MM.1S (cell line): Measurements from ENCODE around the gene RFTN1.

Source experiments
- DNase-seq: peaks from one replicate; pipeline ENCODE4 v3.0.0-alpha.2; 2015
- H2AFZ ChIP-seq: fragments of 300-600 bp; sonication (generic); 2 replicates; pipeline ENCODE4 v1.6.0; 2016; ENCODE audit warnings: antibody characterized with exemption, low read length
- H3F3A ChIP-seq: fragments of 300-600 bp; sonication (generic); 2 replicates; pipeline ENCODE4 v1.6.1; 2016; ENCODE audit warnings: mild to moderate bottlenecking, antibody characterized with exemption, low read length, moderate library complexity, mixed read lengths; ENCODE audit not compliant: insufficient read depth
- H3K27ac ChIP-seq: fragments of 300-600 bp; sonication (generic); 2 replicates; pipeline ENCODE4 v1.5.1; 2016; ENCODE audit warnings: mild to moderate bottlenecking, low read length
- H3K27me3 ChIP-seq: fragments of 300-600 bp; sonication (generic); replicated peaks from 2 replicates; pipeline ENCODE4 v1.6.0; 2016; ENCODE audit warnings: low read length; ENCODE audit not compliant: insufficient read depth
- H3K36me3 ChIP-seq: fragments of 300-600 bp; sonication (generic); replicated peaks from 2 replicates; pipeline ENCODE4 v1.6.1; 2016; ENCODE audit warnings: mild to moderate bottlenecking, low read length, mixed read lengths; ENCODE audit not compliant: insufficient read depth
- H3K4me1 ChIP-seq: fragments of 300-600 bp; sonication (generic); 2 replicates; pipeline ENCODE4 v1.6.1; 2016; ENCODE audit warnings: low read length, mixed read lengths
- H3K4me2 ChIP-seq: fragments of 300-600 bp; sonication (generic); 2 replicates; pipeline ENCODE4 v1.6.0; 2016; ENCODE audit warnings: low read depth, low read length
- H3K4me3 ChIP-seq: fragments of 300-600 bp; sonication (generic); 2 replicates; pipeline ENCODE4 v1.5.1; 2016; ENCODE audit warnings: low read length, mixed read lengths
- H3K79me2 ChIP-seq: fragments of 300-600 bp; sonication (generic); 2 replicates; pipeline ENCODE4 v1.6.1; 2016; ENCODE audit warnings: mixed run types, low read length, mixed read lengths
- H3K9ac ChIP-seq: fragments of 300-600 bp; sonication (generic); 2 replicates; pipeline ENCODE4 v1.6.1; 2016; ENCODE audit warnings: low read length, mixed read lengths
- H3K9me2 ChIP-seq: fragments of 300-600 bp; sonication (generic); replicated peaks from 2 replicates; pipeline ENCODE4 v1.6.1; 2016; ENCODE audit warnings: mild to moderate bottlenecking, low read length, mixed read lengths; ENCODE audit not compliant: insufficient read depth
- H3K9me3 ChIP-seq: fragments of 300-600 bp; sonication (generic); replicated peaks from 2 replicates; pipeline ENCODE4 v1.6.1; 2016; ENCODE audit warnings: mild to moderate bottlenecking, low read length, mixed read lengths; ENCODE audit not compliant: insufficient read depth
- H4K20me1 ChIP-seq: fragments of 300-600 bp; sonication (generic); 2 replicates; pipeline ENCODE4 v1.6.1; 2016; ENCODE audit warnings: mild to moderate bottlenecking, low read length, moderate library complexity, mixed read lengths; ENCODE audit not compliant: insufficient read depth
- CTCF ChIP-seq: fragments of 300-600 bp; sonication (generic); IDR thresholded peaks from 2 replicates; pipeline ENCODE4 v1.5.1; 2016; ENCODE audit warnings: antibody characterized with exemption, low read length, mixed read lengths
- EZH2 ChIP-seq: fragments of 300-600 bp; sonication (generic); optimal IDR thresholded peaks from 2 replicates; pipeline ENCODE3; 2017; ENCODE audit warnings: low read depth, mild to moderate bottlenecking, antibody characterized with exemption, low read length, mixed read lengths
- EZH2phosphoT487 ChIP-seq: fragments of 300-600 bp; sonication (generic); IDR thresholded peaks from 2 replicates; pipeline ENCODE4 v1.6.1; 2018; ENCODE audit warnings: antibody characterized with exemption, low read length

RFTN1 gene

GRCh38 chr3:16508243-16508578 is 5.3 kb downstream of the RFTN1 start:
- peaks cover 5% of the 10 kb centered on the region; the same call in 1 of the 2 replicates for H3K27me3 ChIP-seq
- H3K4me1 ChIP-seq = 0 out of 2 replicates have a peak, but pooled peaks cover 4% of the 10 kb centered on the region
- no peak overlapping the region for H3K4me3 ChIP-seq
- no peaks in the 10 kb centered on the region for H3K36me3 ChIP-seq
- DNase-seq = no peak
- TF ChIP-seq EZH2 (no peak), CTCF (no peak)
- no peaks in the 10 kb centered on the region for H3K79me2 ChIP-seq
- H3K4me2 ChIP-seq = no peak overlapping the region
- H4K20me1 ChIP-seq = no peaks in the 10 kb centered on the region
- H2AFZ ChIP-seq = no peak overlapping the region
- H3K27ac ChIP-seq = no peak overlapping the region
- no peak overlapping the region for H3K9ac ChIP-seq
- H3F3A ChIP-seq = no peaks in the 10 kb centered on the region
- H3K9me2 ChIP-seq = no peaks in the 10 kb centered on the region
- no peaks in the 10 kb centered on the region for H3K9me3 ChIP-seq

- 0 out of 2 replicates have a peak, but pooled peaks cover 4% of the 10 kb centered on the region for H3K4me1 ChIP-seq
- no peak overlapping the region for H3K9ac ChIP-seq
- H3K4me2 ChIP-seq = no peak overlapping the region
These were observed 5.8 kb downstream of the RFTN1 start for GRCh38 chr3:16507578-16508242.

GRCh38 chr3:16506884-16507577 is 6.5 kb downstream of the RFTN1 start:
- no peak overlapping the region for H3K4me2 ChIP-seq
- no peaks in the 10 kb centered on the region for H3K79me2 ChIP-seq
- H2AFZ ChIP-seq = no peak overlapping the region
- H3K9me3 ChIP-seq = no peaks in the 10 kb centered on the region
- no peak for DNase-seq
- no peaks in the 10 kb centered on the region for H3K9me2 ChIP-seq
- H3K9ac ChIP-seq = no peak overlapping the region
- no peaks in the 10 kb centered on the region for H3K27me3 ChIP-seq
- H3K27ac ChIP-seq = no peak overlapping the region
- H3F3A ChIP-seq = no peaks in the 10 kb centered on the region
- no peak overlapping the region for H3K4me3 ChIP-seq
- H4K20me1 ChIP-seq = no peaks in the 10 kb centered on the region
- H3K36me3 ChIP-seq = no peaks in the 10 kb centered on the region
- H3K4me1 ChIP-seq = 0 out of 2 replicates have a peak, but pooled peaks cover 4% of the 10 kb centered on the region
- TF ChIP-seq EZH2phosphoT487 (no peak), EZH2 (no peak), CTCF (no peak)

More at GRCh38 chr3:16507578-16508242, 5.8 kb downstream of the RFTN1 start:
- H3K27me3 ChIP-seq = 0 out of 2 replicates have a peak, but pooled peaks cover 1% of the 10 kb centered on the region
- no peaks in the 10 kb centered on the region for H3F3A ChIP-seq
- no peaks in the 10 kb centered on the region for H3K9me3 ChIP-seq
- H4K20me1 ChIP-seq = no peaks in the 10 kb centered on the region
- no peaks in the 10 kb centered on the region for H3K36me3 ChIP-seq
- no peaks in the 10 kb centered on the region for H3K9me2 ChIP-seq
- no peak for DNase-seq
- no peak overlapping the region for H3K4me3 ChIP-seq
- H3K79me2 ChIP-seq = no peaks in the 10 kb centered on the region
- no peak overlapping the region for H2AFZ ChIP-seq
- TF ChIP-seq CTCF (no peak), EZH2 (no peak), EZH2phosphoT487 (no peak)
- H3K27ac ChIP-seq = no peak overlapping the region
